ENCODE data around the gene KAZN. TPM values are rescaled to one million over a fixed set of nuclear protein-coding genes. Genes with fewer than 3 reads are reported as not detected.

KAZN gene
- total RNA-seq, 1 donor from 2014 or later = 2.8 TPM

GRCh38 chr1:14804626-14805025 is 206.1 kb downstream of the KAZN start:
- peak; percentile 41 for TF ChIP-seq CTCF (IDR thresholded peaks at IDR 0.05; ENCODE audit: insufficient read depth, low read length, poor library complexity, severe bottlenecking)
- DNase-seq (ENCODE audit: low read depth) = no peak

GRCh38 chr1:14806772-14807171 is 208.3 kb downstream of the KAZN start:
- Histone ChIP-seq H3K27me3 (ENCODE audit: control insufficient read depth, insufficient read depth, low read length) (no peaks in the 10 kb centered on the region), H3K36me3 (ENCODE audit: control insufficient read depth, insufficient read depth, low read length) (no peaks in the 10 kb centered on the region), H3K4me3 (ENCODE audit: low read depth, low read length) (no peak overlapping the region)
- DNase-seq (ENCODE audit: low read depth) = no peak
- TF ChIP-seq CTCF (IDR thresholded peaks at IDR 0.05; ENCODE audit: insufficient read depth, low read length, poor library complexity, severe bottlenecking) = no peak

More at GRCh38 chr1:14804626-14805025, 206.1 kb downstream of the KAZN start:
- Histone ChIP-seq H3K27me3 (ENCODE audit: control insufficient read depth, insufficient read depth, low read length) (no peaks in the 10 kb centered on the region), H3K36me3 (ENCODE audit: control insufficient read depth, insufficient read depth, low read length) (no peaks in the 10 kb centered on the region), H3K4me3 (ENCODE audit: low read depth, low read length) (no peak overlapping the region)

- H3K27me3 ChIP-seq (ENCODE audit: control insufficient read depth, insufficient read depth, low read length) = no peaks in the 10 kb centered on the region
- no peak for TF ChIP-seq CTCF (IDR thresholded peaks at IDR 0.05; ENCODE audit: insufficient read depth, low read length, poor library complexity, severe bottlenecking)
- no peak for DNase-seq (ENCODE audit: low read depth)
- H3K4me3 ChIP-seq (ENCODE audit: low read depth, low read length) = no peak overlapping the region
- no peaks in the 10 kb centered on the region for H3K36me3 ChIP-seq (ENCODE audit: control insufficient read depth, insufficient read depth, low read length)
These were observed 210.3 kb downstream of the KAZN start for GRCh38 chr1:14808768-14809167.

GRCh38 chr1:14809191-14809981 is 210.9 kb downstream of the KAZN start:
- no peak for DNase-seq (ENCODE audit: low read depth)
- no peak for TF ChIP-seq CTCF (IDR thresholded peaks at IDR 0.05; ENCODE audit: insufficient read depth, low read length, poor library complexity, severe bottlenecking)
- no peaks in the 10 kb centered on the region for H3K27me3 ChIP-seq (ENCODE audit: control insufficient read depth, insufficient read depth, low read length)

GRCh38 chr1:14810595-14811361 is 212.3 kb downstream of the KAZN start:
- DNase-seq (ENCODE audit: low read depth) = no peak
- Histone ChIP-seq H3K36me3 (ENCODE audit: control insufficient read depth, insufficient read depth, low read length) (no peaks in the 10 kb centered on the region), H3K27me3 (ENCODE audit: control insufficient read depth, insufficient read depth, low read length) (peaks cover 2% of the 10 kb centered on the region), H3K4me3 (ENCODE audit: low read depth, low read length) (no peak overlapping the region)
- TF ChIP-seq CTCF (IDR thresholded peaks at IDR 0.05; ENCODE audit: insufficient read depth, low read length, poor library complexity, severe bottlenecking) = no peak

More at GRCh38 chr1:14809191-14809981, 210.9 kb downstream of the KAZN start:
- no peak overlapping the region for H3K4me3 ChIP-seq (ENCODE audit: low read depth, low read length)
- no peaks in the 10 kb centered on the region for H3K36me3 ChIP-seq (ENCODE audit: control insufficient read depth, insufficient read depth, low read length)

All from kidney epithelial cell (primary cell).